Upper lobe of left lung (tissue), 4 donors: ENCODE data around the gene ATAD2B.
"Not testable (repeated sequence)": the region's sequence is repeated elsewhere in the genome, so short reads cannot be mapped to it uniquely, and the experiment has no call there.

Experiments used
- CTCF ChIP-seq, 6 experiments: fragments of 450-650 bp in 4 of 6; fragments of 200-600 bp in 2 of 6; sonication (generic) in 2 of 6; IDR thresholded peaks; one replicate each; pipeline ENCODE4 v1.5.1; 2016 to 2019; ENCODE audit warnings: antibody characterized with exemption in 6 of 6
- EP300 ChIP-seq, 4 donors: sonication (generic); formaldehyde crosslinking; IDR thresholded peaks; one replicate each; pipeline ENCODE4 v1.5.1; 2017; ENCODE audit warnings: antibody characterized with exemption in 4 of 4, control low read depth in 2 of 4

GRCh38 chr2:23780465-23780864 is 146.5 kb downstream of the ATAD2B start:
- not testable (repeated sequence) for TF ChIP-seq EP300, CTCF (IDR thresholded peaks at IDR 0.05)
